GM19468 (cell line): ENCODE measurements around the gene HIPK4.
"Not testable (repeated sequence)": the region's sequence is repeated elsewhere in the genome, so short reads cannot be mapped to it uniquely, and the experiment has no call there.

Source experiments
- ATAC-seq: cut with Tn5 transposase; IDR thresholded peaks from one replicate; pipeline ENCODE4 v1.9.1; 2021; ENCODE audit warnings: mild to moderate bottlenecking, moderate library complexity, moderate number of reproducible peaks; ENCODE audit not compliant: unreplicated experiment; ENCODE audit errors: extremely low read depth

Gene HIPK4

DNA sequence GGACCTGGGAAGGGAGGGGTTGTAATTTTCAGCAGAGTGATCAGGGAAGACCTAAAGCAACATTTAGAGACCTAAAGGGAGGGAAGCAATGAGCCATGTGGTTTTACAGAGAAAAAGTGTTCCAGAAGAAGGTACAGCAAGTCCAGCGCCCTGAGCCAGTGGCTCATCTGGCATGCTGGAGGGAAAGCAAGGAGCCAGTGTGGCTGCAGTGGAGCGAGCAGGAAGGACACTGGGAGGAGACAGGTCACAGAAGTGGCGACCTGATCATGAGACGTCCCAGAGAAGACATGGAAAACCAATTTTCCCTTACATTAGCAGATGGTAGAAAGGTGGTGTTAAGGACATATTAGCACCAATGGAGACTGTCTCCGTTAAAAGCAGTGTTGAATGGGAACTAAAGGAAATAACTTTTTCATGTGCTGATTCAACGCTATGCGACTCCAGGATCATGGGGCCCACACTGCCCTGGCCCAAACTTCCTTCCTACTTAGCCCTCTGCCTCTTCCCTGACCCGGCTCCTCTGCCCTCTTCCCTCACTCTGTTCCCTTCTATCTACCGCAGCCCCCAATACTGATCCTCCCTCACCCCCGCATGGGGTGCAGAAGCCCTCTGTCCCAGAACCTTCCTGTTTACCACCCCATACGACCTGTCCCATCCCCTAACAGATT, 47.2 kb downstream of the HIPK4 start:
- ATAC-seq, result no peak

DNA sequence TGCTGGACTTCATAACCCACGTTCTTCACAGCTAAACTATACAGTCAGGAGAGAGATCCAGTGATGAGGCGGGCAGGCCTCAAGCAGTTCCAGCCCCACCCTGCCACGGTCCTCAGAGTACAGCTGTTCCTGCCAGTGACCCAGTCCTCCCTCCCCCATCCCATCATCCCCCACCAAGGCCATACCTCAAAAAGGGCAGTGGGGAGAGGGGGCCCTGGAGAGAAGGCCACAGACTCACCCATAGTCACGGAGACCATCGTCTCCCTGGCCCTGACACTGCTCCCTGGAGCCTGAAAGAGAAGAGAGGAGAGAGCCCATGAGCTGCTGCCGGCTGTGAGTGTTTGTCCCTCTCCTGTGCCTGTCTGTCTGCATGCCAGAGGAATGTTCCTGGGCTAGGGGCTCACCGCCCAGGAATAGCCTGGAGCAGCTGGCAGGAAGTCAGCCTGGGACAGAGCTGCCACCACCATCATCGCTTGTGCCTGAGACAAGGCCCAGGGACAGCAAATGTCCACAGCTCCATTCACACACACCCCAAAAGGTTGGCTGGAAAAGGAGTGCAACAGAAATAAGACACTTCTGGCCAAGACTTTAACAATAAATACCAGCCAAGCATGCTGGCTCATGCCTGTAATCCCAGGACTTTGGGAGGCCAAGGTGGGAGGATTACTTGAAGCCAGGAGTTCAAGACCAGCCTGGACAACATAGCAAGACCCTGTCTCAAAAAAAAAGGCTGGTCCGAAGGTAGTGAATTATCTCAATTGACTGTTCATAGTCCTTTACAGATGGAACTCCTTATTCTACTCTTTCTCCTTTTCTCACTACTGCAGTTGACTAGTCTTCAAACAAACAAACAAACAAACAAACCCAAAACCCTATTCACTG, 48.1 kb downstream of the HIPK4 start:
- no peak for ATAC-seq

DNA sequence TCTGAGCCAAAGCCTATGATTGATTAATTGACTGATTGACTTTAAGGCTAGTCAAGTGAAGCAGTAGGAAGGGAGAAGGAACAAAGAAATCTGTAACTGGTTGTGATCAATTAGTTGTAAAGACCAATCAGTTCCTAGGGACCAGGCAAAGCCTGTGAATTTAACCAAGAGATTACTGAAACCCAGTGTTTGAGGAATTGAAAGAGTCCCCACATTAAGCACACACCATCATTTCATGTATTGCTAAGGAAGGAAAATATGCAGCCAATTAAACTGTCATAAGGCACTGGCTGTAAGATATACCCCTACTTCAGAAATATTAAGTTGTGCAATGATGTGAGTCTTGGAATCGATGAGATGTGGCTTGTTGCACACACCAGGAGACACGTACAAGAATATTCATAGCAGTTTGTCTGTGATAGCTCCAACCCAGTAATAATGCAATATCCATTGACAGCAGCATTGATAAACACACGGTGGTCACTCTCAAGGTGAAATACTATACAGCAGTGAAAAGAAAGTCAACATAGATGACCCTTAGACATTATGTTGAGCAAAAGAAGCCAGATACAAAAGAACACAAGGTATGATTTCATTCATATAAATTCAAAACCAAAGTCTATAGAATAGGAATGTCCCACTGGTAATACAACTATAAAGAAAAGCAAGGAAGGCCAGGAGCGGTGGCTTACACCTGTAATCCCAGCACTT, 50.8 kb downstream of the HIPK4 start:
- no peak for ATAC-seq

DNA sequence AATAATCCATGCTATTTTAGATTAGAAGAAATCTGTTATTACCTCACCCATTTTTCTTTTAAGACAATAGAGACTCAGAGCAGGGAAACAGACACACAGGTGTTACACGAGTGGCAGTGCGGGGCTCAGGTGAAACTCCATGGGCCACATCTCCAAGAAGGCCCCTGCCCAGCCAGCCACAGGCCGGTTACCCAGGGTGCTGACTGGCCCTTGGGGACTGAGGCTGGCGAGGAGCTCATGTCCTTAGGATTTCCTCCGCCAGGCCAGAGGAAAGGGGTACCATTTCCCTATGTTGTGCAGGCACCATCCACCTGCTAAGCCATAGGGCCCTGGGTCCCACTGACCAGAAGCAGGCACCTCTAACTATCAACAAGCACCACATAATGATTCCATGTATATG, 52.4 kb downstream of the HIPK4 start:
- no peak for ATAC-seq

DNA sequence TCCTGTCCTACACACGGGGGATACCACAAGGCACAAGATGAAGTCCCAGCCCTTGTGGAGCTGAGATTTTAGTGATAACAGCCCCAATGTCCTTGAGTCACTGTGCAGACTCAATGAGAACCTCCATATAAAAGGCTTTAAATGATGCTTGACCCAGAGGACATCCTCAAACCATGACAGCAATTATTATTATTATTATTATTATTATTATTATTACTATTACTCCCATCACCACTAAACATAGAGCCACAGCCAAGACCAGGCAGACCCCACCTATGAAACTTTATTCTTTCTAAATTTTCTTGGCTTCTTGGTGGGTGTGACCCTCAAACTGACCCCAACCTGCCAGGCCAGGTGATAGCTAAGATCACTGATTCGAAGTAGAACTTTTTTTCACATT, 52.9 kb downstream of the HIPK4 start:
- no peak for ATAC-seq

DNA sequence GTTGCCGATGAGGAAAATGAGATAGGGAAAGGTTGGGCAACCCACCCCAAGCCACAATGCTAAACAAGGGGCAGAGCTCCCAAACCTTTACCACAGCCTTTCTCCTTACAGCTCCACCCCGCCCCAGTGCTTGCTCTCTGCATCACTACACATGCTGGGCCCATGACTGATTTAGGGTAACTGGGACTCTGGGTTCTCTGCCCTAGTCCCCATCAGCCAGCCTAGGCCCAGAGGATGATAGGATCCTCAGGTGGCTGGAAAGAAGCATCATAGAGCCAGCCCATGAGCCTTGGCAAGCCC, 53.4 kb downstream of the HIPK4 start:
- no peak for ATAC-seq

DNA sequence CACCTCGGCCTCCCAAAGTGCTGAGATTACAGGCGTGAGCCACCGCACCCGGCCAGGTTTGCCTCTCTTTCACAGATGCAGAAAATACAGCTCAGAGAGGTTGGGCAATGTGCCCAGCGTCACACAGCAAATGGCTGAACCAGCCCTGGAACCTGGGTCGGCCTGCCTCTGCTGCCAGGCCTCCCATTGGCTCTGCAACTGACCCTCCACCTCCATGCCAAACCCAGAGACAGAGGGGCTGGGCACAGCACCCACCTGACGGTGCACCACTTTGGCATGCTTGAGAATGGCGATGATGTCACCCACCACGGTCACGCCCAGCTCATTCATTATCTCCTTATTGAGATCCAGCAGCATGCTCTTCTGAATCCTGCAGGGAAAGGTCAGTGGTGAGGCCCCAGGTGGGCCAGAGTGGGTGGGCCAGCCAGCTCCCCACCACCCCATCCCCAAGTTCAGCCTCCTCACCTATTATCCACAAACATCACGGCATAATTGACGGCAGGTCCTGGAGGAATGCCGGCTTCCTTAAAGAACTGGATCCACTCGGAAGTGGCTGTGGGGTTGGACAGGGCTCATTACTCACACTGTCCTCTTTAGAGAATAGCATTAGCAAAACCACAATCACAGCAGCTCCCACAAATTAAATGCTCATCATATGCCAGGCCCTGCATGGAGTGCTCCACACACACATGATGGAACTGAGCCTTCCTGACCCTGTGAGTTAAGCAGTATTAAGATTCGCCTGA, 54.0 kb downstream of the HIPK4 start:
- ATAC-seq, result no peak

DNA sequence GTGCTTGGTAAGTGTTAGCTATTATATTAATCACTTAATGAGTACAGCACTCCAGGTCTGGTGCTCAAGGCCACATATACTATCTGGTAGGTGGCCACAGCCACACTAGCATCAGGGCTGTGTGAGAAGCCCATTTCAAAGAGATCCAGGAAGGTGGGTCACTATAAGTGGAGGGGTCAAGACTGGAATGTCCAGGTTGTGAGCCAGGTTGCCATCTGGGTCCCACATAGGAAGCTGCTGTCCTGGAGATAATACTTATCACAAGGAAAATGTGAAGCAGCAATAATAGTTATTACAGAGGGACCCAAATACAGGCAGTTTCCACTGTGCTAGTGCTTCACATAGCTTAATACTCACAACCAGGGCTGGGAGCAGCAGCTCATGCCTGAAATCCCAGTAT, 54.9 kb downstream of the HIPK4 start:
- ATAC-seq, result no peak

DNA sequence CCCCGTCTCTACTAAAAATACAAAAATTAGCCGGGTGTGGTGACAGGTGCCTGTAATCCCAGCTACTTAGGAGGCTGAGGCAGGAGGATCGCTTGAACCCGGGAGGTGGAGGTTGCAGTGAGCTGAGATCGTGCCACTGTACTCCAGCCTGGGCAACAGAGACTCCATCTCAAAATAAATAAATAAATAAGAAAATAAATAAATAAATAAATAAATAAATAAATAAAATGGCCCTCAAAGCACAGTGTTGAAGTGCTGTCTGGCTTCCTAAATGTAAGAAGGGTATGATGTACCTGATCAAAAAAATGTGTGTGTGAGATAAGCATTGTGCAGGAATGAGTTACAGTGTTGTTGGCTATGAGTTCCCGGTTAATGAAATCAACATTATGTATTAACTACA, 56.9 kb downstream of the HIPK4 start:
- ATAC-seq, result not testable (repeated sequence)

DNA sequence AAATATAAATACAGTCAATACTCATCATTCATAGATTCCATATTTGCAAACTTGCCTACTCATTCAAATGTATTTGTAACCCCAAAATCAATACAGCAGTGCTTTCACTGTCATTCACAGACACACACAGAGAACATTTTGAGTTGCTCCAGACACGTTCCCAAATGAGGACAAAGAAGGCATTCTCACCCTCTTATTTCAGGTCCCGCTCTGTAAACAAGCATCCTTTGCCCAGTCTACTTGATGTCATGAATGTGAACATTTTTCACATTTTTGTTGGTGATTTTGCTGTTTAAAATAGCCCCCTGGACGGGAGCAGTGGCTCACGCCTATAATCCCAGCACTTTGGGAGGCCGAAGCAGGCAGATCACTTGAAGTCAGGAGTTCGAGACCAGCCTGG, 57.3 kb downstream of the HIPK4 start:
- ATAC-seq, result no peak

DNA sequence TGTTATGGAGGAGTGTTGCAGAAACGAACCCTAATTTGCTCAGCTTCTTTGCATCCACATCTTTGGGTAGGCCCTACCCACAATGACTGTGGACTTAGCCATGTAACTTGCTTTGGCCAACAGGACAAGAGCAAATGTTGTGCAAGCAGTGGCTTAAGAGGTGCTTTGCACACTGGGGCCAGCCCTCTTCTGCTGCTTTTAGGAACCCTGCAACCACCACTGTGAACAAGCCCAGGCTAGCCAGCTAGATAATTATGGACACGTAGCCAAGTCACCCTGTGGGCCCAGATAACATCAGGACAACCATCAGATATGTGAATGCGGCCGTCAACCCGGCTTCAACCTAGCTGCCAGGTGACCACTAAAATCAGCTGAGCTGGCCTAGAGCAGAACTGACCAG, 58.9 kb downstream of the HIPK4 start:
- no peak for ATAC-seq
